Measurements from ENCODE around the gene ALK. TPM values are rescaled to one million over a fixed set of nuclear protein-coding genes. Genes with fewer than 3 reads are reported as not detected.

Gene ALK
- total and polyA plus RNA-seq, 10 of the 15 experiments (the other 5 are each of a cell fraction or from before 2014, with no cell fraction given), result 0.11 TPM; not detected in 9

DNA sequence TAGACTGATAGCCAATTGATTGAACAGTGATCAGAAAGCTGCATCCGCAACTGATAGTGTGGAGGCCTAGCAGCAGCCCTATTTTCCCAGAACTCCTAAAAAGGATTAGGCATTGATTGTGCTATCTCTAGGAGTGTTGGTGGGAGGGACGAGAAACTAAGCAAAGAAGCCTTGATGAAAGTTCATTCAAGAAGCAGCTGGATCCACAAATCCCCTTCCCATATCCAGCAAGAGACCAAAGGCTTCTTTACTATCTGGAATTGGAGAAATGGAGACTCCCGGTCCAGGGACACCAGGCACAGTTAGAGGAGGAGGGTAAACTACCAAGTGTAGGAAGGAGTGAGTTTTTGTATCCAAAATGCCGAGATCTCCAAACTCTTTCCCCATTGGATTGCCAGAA, 151.5 kb downstream of the ALK start:
- RAD21 ChIA-PET (ENCODE audit: unreplicated experiment), result no interaction called here
- in situ Hi-C loops (cut with MboI) (no loop called here), intact Hi-C loops (cut with micrococcal nuclease; ENCODE audit: unreplicated experiment) (no loop called here)
- no peak for TF ChIP-seq KDM1A (IDR thresholded peaks at IDR 0.05; ENCODE audit: borderline replicate concordance)
- no peak for TF ChIP-seq CBFB (IDR thresholded peaks at IDR 0.05; ENCODE audit: low read depth)
- no peak for TF ChIP-seq MTA2 (IDR thresholded peaks at IDR 0.05; ENCODE audit: low read depth)
- TF ChIP-seq, protein P1, sequence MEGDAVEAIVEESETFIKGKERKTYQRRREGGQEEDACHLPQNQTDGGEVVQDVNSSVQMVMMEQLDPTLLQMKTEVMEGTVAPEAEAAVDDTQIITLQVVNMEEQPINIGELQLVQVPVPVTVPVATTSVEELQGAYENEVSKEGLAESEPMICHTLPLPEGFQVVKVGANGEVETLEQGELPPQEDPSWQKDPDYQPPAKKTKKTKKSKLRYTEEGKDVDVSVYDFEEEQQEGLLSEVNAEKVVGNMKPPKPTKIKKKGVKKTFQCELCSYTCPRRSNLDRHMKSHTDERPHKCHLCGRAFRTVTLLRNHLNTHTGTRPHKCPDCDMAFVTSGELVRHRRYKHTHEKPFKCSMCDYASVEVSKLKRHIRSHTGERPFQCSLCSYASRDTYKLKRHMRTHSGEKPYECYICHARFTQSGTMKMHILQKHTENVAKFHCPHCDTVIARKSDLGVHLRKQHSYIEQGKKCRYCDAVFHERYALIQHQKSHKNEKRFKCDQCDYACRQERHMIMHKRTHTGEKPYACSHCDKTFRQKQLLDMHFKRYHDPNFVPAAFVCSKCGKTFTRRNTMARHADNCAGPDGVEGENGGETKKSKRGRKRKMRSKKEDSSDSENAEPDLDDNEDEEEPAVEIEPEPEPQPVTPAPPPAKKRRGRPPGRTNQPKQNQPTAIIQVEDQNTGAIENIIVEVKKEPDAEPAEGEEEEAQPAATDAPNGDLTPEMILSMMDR (IDR thresholded peaks at IDR 0.05 in 2 of 3, conservative IDR thresholded peaks at IDR 0.05 in 1 of 3; ENCODE audit: control insufficient read depth in 2 of 3, extremely low read depth in 1 of 3, insufficient read depth in 1 of 3, low read depth in 3 of 3, low read length in 3 of 3), result no peak
- TF ChIP-seq SMARCA5 (IDR thresholded peaks at IDR 0.05), result no peak
- no peak for TF ChIP-seq FOXK2 (IDR thresholded peaks at IDR 0.05)
- TF ChIP-seq, protein P2, sequence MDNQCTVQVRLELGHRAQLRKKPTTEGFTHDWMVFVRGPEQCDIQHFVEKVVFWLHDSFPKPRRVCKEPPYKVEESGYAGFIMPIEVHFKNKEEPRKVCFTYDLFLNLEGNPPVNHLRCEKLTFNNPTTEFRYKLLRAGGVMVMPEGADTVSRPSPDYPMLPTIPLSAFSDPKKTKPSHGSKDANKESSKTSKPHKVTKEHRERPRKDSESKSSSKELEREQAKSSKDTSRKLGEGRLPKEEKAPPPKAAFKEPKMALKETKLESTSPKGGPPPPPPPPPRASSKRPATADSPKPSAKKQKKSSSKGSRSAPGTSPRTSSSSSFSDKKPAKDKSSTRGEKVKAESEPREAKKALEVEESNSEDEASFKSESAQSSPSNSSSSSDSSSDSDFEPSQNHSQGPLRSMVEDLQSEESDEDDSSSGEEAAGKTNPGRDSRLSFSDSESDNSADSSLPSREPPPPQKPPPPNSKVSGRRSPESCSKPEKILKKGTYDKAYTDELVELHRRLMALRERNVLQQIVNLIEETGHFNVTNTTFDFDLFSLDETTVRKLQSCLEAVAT (IDR thresholded peaks at IDR 0.05), result no peak
- TF ChIP-seq NFIC (IDR thresholded peaks at IDR 0.05; ENCODE audit: low read depth, low read length), result no peak
- TF ChIP-seq, protein P3, sequence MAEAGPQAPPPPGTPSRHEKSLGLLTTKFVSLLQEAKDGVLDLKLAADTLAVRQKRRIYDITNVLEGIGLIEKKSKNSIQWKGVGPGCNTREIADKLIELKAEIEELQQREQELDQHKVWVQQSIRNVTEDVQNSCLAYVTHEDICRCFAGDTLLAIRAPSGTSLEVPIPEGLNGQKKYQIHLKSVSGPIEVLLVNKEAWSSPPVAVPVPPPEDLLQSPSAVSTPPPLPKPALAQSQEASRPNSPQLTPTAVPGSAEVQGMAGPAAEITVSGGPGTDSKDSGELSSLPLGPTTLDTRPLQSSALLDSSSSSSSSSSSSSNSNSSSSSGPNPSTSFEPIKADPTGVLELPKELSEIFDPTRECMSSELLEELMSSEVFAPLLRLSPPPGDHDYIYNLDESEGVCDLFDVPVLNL (IDR thresholded peaks at IDR 0.05; ENCODE audit: low read depth, low read length), result no peak
- no peak for TF ChIP-seq PAX5 (IDR thresholded peaks at IDR 0.05; ENCODE audit: borderline replicate concordance, low read depth, low read length)
- TF ChIP-seq ZNF24 (IDR thresholded peaks at IDR 0.05), result no peak
- TF ChIP-seq NR2C1 (IDR thresholded peaks at IDR 0.05), result no peak
- TF ChIP-seq CREM (IDR thresholded peaks at IDR 0.05; ENCODE audit: low read depth), result no peak
- no peak for TF ChIP-seq DPF2 (IDR thresholded peaks at IDR 0.05)
- TF ChIP-seq CBX3 (IDR thresholded peaks at IDR 0.05; ENCODE audit: borderline replicate concordance, low read depth), result no peak
- no peak for TF ChIP-seq SUZ12 (IDR thresholded peaks at IDR 0.05; ENCODE audit: unreplicated experiment)
- TF ChIP-seq, protein P4, sequence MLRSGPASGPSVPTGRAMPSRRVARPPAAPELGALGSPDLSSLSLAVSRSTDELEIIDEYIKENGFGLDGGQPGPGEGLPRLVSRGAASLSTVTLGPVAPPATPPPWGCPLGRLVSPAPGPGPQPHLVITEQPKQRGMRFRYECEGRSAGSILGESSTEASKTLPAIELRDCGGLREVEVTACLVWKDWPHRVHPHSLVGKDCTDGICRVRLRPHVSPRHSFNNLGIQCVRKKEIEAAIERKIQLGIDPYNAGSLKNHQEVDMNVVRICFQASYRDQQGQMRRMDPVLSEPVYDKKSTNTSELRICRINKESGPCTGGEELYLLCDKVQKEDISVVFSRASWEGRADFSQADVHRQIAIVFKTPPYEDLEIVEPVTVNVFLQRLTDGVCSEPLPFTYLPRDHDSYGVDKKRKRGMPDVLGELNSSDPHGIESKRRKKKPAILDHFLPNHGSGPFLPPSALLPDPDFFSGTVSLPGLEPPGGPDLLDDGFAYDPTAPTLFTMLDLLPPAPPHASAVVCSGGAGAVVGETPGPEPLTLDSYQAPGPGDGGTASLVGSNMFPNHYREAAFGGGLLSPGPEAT (IDR thresholded peaks at IDR 0.05; ENCODE audit: low read depth), result no peak
- no peak for TF ChIP-seq NRF1 (conservative IDR thresholded peaks at IDR 0.05; ENCODE audit: low read depth, low read length)
- no peak for TF ChIP-seq NR2C2 (IDR thresholded peaks at IDR 0.05; ENCODE audit: borderline replicate concordance, control insufficient read depth, insufficient read length, low read depth)
- CTCF ChIA-PET, result interaction anchor here (1.0 kb wide), 1 partner anchor 12 kb away, joined by 3 read pairs; no protein-coding TSS in a partner anchor
- no peak overlapping the region for H3K4me3 ChIP-seq
- 32% methylated on average over 4 of the region's 4 CpGs for WGBS (ENCODE audit: insufficient coverage, insufficient replicate concordance, low lambda C conversion rate, missing lambda C conversion rate)
- H3K27me3 ChIP-seq (replicated peaks in 1 of 2; ENCODE audit: control insufficient read depth in 2 of 2, insufficient read depth in 2 of 2, low read length in 1 of 2), result no peaks in the 10 kb centered on the region
- H2AFZ ChIP-seq (ENCODE audit: control insufficient read depth, low read depth, low read length), result no peak overlapping the region
- SMC1A ChIA-PET (ENCODE audit: uncharacterized antibody, unreplicated experiment), result no interaction called here
- no peak overlapping the region for H3K9ac ChIP-seq (ENCODE audit: control insufficient read depth, insufficient read depth, low read length)
- no peak for ATAC-seq
- H3K9me3 ChIP-seq (replicated peaks; ENCODE audit: control insufficient read depth, insufficient read depth, low read length), result no peaks in the 10 kb centered on the region
- no peaks in the 10 kb centered on the region for H3K4me1 ChIP-seq (ENCODE audit: control insufficient read depth, insufficient read depth, low read length)
- H3K36me3 ChIP-seq (ENCODE audit: control insufficient read depth in 2 of 2, insufficient read depth in 2 of 2, low read length in 1 of 2), result no peaks in the 10 kb centered on the region
- no peak for DNase-seq (ENCODE audit: low read depth, low spot score)
- POLR2A ChIA-PET, result no interaction called here
- no peaks in the 10 kb centered on the region for H4K20me1 ChIP-seq (ENCODE audit: control insufficient read depth, insufficient read depth)
- no TSS peak for BruUV-seq (replicated peaks)
- FAIRE-seq, result no peak
- H3K4me2 ChIP-seq (ENCODE audit: control insufficient read depth, insufficient read depth), result no peak overlapping the region
- no peak overlapping the region for H3K27ac ChIP-seq (ENCODE audit: control insufficient read depth, insufficient read depth)
- H3K79me2 ChIP-seq (ENCODE audit: control insufficient read depth, insufficient read depth, low read length), result no peaks in the 10 kb centered on the region

All from GM12878 (cell line).